ENCODE results near the gene FAM78B.

FAM78B gene

GRCh38 chr1:166032572-166033371, 134.0 kb downstream of the FAM78B start:
- DNase-seq (ENCODE audit: low read depth) = no peak
- TF ChIP-seq, protein P1, sequence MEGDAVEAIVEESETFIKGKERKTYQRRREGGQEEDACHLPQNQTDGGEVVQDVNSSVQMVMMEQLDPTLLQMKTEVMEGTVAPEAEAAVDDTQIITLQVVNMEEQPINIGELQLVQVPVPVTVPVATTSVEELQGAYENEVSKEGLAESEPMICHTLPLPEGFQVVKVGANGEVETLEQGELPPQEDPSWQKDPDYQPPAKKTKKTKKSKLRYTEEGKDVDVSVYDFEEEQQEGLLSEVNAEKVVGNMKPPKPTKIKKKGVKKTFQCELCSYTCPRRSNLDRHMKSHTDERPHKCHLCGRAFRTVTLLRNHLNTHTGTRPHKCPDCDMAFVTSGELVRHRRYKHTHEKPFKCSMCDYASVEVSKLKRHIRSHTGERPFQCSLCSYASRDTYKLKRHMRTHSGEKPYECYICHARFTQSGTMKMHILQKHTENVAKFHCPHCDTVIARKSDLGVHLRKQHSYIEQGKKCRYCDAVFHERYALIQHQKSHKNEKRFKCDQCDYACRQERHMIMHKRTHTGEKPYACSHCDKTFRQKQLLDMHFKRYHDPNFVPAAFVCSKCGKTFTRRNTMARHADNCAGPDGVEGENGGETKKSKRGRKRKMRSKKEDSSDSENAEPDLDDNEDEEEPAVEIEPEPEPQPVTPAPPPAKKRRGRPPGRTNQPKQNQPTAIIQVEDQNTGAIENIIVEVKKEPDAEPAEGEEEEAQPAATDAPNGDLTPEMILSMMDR (conservative IDR thresholded peaks at IDR 0.05; ENCODE audit: control insufficient read depth, insufficient read depth, low read depth, low read length) = no peak
- H3K4me3 ChIP-seq (ENCODE audit: control insufficient read depth, low read depth, low read length) = no peak overlapping the region

- no peak overlapping the region for H3K4me3 ChIP-seq (ENCODE audit: control insufficient read depth, low read depth, low read length)
- TF ChIP-seq, protein P1 (conservative IDR thresholded peaks at IDR 0.05; ENCODE audit: control insufficient read depth, insufficient read depth, low read depth, low read length) = no peak
- no peak for DNase-seq (ENCODE audit: low read depth)
Observed at GRCh38 chr1:166031932-166032571, 134.7 kb downstream of the FAM78B start.

DNA sequence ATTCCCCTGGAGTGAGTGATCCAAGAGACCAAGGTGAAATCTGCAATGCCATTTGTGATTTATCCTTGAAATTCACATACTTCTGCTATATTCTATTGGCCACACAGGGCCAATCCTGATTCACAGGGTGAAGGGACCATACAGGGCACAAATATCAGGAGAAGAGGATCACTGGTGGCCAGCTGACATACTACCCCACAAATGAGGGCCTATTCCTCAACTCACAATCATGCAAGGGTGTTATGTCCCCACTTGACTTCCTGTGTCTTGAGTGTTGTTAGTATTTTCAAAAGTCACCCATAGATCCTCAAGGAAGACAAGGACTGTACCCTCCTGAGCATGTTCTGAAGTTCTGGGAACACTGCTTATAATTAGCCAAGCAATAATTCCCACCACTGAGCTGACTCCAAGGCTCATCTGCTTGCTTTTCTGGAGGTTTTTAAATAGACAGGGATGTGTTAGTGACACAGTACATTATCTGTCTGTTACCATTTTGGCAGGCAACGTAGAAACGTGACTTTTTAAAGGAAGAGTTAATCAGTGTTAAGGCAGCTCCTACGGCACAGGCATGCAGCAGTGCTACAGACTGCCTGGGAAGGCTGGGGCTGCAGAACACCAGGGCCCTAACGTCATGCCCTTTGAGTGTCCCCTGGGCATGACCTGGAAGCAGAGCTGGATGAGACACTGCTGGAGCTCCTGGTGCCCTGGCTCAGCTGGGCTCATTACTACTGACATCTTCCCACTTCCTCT, 137.4 kb downstream of the FAM78B start:
- no peak for DNase-seq (ENCODE audit: low read depth)
- TF ChIP-seq, protein P1 (conservative IDR thresholded peaks at IDR 0.05; ENCODE audit: control insufficient read depth, insufficient read depth, low read depth, low read length) = no peak

GRCh38 chr1:166026555-166026954, 140.2 kb downstream of the FAM78B start:
- no peak overlapping the region for H3K4me3 ChIP-seq (ENCODE audit: control insufficient read depth, low read depth, low read length)
- no peak for DNase-seq (ENCODE audit: low read depth)
- TF ChIP-seq, protein P1 (conservative IDR thresholded peaks at IDR 0.05; ENCODE audit: control insufficient read depth, insufficient read depth, low read depth, low read length) = no peak

More for the DNA sequence above, 137.4 kb downstream of the FAM78B start:
- H3K4me3 ChIP-seq (ENCODE audit: control insufficient read depth, low read depth, low read length) = no peak overlapping the region

DNA sequence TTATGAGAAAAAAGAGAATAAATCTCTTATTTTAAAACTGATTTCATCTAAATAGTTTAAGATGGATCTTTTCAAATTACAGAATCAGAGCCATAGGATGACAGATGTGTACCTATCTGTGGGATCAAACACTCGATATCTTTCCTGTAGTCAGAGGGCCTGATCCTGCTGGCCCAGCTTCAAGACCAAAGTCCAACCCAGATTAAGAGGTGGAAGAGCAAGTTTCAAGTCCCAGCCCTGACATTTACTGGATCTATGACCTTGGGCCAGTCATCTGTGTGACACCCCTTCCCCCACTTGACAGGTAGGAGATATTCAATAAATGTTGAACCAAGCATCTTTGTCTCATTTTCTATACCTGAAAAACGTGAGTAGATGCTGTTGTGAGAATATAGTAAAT, 140.7 kb downstream of the FAM78B start:
- TF ChIP-seq, protein P1 (conservative IDR thresholded peaks at IDR 0.05; ENCODE audit: control insufficient read depth, insufficient read depth, low read depth, low read length) = no peak
- no peak for DNase-seq (ENCODE audit: low read depth)

DNA sequence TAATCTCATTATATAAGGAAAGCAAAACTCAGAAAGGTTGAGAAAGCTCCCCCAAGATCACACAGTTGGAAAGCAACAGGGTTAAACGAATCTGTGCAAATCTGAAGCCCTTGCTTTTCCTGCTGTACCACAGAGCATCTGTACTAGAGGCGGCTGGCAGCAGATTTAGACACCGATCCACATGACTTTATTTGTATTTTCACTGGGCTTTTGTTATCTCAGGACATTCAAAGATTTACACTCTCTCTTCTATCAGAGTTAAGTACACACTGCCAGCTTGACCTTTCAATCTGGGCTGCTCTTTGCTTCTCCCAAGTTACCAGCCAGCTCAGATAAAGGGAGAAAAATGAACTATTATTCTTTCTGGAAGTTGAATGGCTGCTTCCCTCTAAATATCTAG, 146.6 kb downstream of the FAM78B start:
- no peak for DNase-seq (ENCODE audit: low read depth)
- TF ChIP-seq, protein P1 (conservative IDR thresholded peaks at IDR 0.05; ENCODE audit: control insufficient read depth, insufficient read depth, low read depth, low read length) = no peak
- H3K4me3 ChIP-seq (ENCODE audit: control insufficient read depth, low read depth, low read length) = no peak overlapping the region

More for the DNA sequence above, 140.7 kb downstream of the FAM78B start:
- no peak overlapping the region for H3K4me3 ChIP-seq (ENCODE audit: control insufficient read depth, low read depth, low read length)
